B cell (primary cell): Measurements from ENCODE around the gene ZNF672. TPM values are rescaled to one million over a fixed set of nuclear protein-coding genes. Genes with fewer than 3 reads are reported as not detected.

Source experiments
- ATAC-seq: fragments of 200-7000 bp; cut with Tn5 transposase; one replicate; pipeline ENCODE4 v1.10.0; 2021; ENCODE audit warnings: low read depth, mild to moderate bottlenecking, moderate number of reproducible peaks, moderate library complexity
- CTCF ChIA-PET: fragments of 350-600 bp; sonication (Branson Sonifier 250); formaldehyde crosslinking; loops from one replicate; lab custom pipeline; 2021; ENCODE audit warnings: antibody characterized with exemption, inconsistent platforms; lab: Charles Lee
- POLR2A ChIA-PET: fragments of 350-600 bp; sonication (Branson Sonifier 250); formaldehyde crosslinking; loops from one replicate; lab custom pipeline; 2021; ENCODE audit warnings: antibody characterized with exemption; lab: Charles Lee
- DNase-seq: peaks from one replicate; pipeline ENCODE4 v3.0.0; 2013
- H2AFZ ChIP-seq: 2 replicates; pipeline ENCODE4 v1.6.1; 2012; ENCODE audit warnings: mild to moderate bottlenecking, low read depth, low read length; ENCODE audit not compliant: insufficient read depth, poor library complexity, severe bottlenecking
- H3K27ac ChIP-seq, 2 donors: 1 replicate in 1 of 2; 2 replicates in 1 of 2; pipeline ENCODE4 v1.5.1; 2012 to 2013; ENCODE audit warnings: low read length in 2 of 2, mild to moderate bottlenecking in 2 of 2, moderate library complexity in 1 of 2
- H3K27me3 ChIP-seq, 4 experiments: fragments of 200-600 bp in 1 of 4; sonication (generic) in 1 of 4; replicated peaks in 1 of 4; 1 replicate in 2 of 4; 2 replicates in 2 of 4; pipeline versions ENCODE4 v1.6.1 to v1.7.0; 2013 to 2016; ENCODE audit warnings: low read length in 3 of 4, mild to moderate bottlenecking in 2 of 4, mixed read lengths in 1 of 4, moderate library complexity in 1 of 4; ENCODE audit not compliant: insufficient read depth in 4 of 4, control insufficient read depth in 3 of 4; ENCODE audit errors: control extremely low read depth in 1 of 4
- H3K36me3 ChIP-seq, 2 experiments: replicated peaks in 1 of 2; 1 replicate in 1 of 2; 2 replicates in 1 of 2; pipeline versions ENCODE4 v1.6.1 to v1.7.1; 2013; ENCODE audit warnings: low read length in 1 of 2; ENCODE audit not compliant: insufficient read depth in 2 of 2, control insufficient read depth in 1 of 2; ENCODE audit errors: control extremely low read depth in 1 of 2, extremely low read depth in 1 of 2
- H3K4me1 ChIP-seq, 2 donors: fragments of 200-600 bp in 1 of 2; sonication (generic) in 1 of 2; 1 replicate in 1 of 2; 2 replicates in 1 of 2; pipeline versions ENCODE4 v1.5.1 to v1.6.1; 2013 to 2017; ENCODE audit warnings: low read length in 2 of 2; ENCODE audit not compliant: control insufficient read depth in 2 of 2, insufficient read depth in 2 of 2
- H3K4me2 ChIP-seq: replicated peaks from 2 replicates; pipeline ENCODE3; 2012; ENCODE audit warnings: mild to moderate bottlenecking, low read depth, low read length; ENCODE audit not compliant: poor library complexity, severe bottlenecking
- H3K4me3 ChIP-seq, 5 experiments: fragments of 200-600 bp in 1 of 5; sonication (generic) in 1 of 5; 1 replicate in 3 of 5; 2 replicates in 2 of 5; pipeline versions ENCODE4 v1.5.1 to v1.7.0; 2011 to 2016; ENCODE audit warnings: low read length in 4 of 5, mild to moderate bottlenecking in 4 of 5, low read depth in 2 of 5, control low read depth in 1 of 5, moderate library complexity in 1 of 5; ENCODE audit not compliant: insufficient read depth in 1 of 5; ENCODE audit errors: control extremely low read depth in 1 of 5, extremely low read depth in 1 of 5
- H3K79me2 ChIP-seq: fragments of 200-600 bp; sonication (generic); one replicate; pipeline ENCODE4 v1.6.0; 2016; ENCODE audit warnings: low read length; ENCODE audit not compliant: control insufficient read depth, insufficient read depth
- H3K9ac ChIP-seq: fragments of 200-600 bp; sonication (generic); 2 replicates; pipeline ENCODE4 v1.6.1; 2017; ENCODE audit warnings: mild to moderate bottlenecking, low read length, moderate library complexity
- H3K9me3 ChIP-seq, 3 donors: one replicate each; pipeline versions ENCODE4 v1.6.1 to v1.7.1; 2013; ENCODE audit warnings: low read length in 2 of 3; ENCODE audit not compliant: control insufficient read depth in 2 of 3, insufficient read depth in 1 of 3; ENCODE audit errors: control extremely low read depth in 1 of 3
- H4K20me1 ChIP-seq: 2 replicates; pipeline ENCODE4 v1.6.0; 2012; ENCODE audit warnings: mild to moderate bottlenecking, low read length; ENCODE audit not compliant: insufficient read depth, control insufficient read depth, poor library complexity, severe bottlenecking
- H3K27ac Mint-ChIP-seq: one replicate; pipeline ENCODE4 v1.8.0; 2021; ENCODE audit warnings: mixed read lengths
- H3K27me3 Mint-ChIP-seq: one replicate; pipeline ENCODE4 v1.8.0; 2021; ENCODE audit warnings: mixed read lengths
- H3K4me1 Mint-ChIP-seq: one replicate; pipeline ENCODE4 v1.8.0; 2021; ENCODE audit warnings: mixed read lengths
- H3K4me3 Mint-ChIP-seq: one replicate; pipeline ENCODE4 v1.8.0; 2021; ENCODE audit warnings: mixed read lengths
- H3K9me3 Mint-ChIP-seq: one replicate; pipeline ENCODE4 v1.8.0; 2022; ENCODE audit warnings: mixed read lengths; ENCODE audit not compliant: insufficient read depth
- EZH2 ChIP-seq: IDR thresholded peaks from 2 replicates; pipeline ENCODE4 v1.6.1; 2012; ENCODE audit warnings: borderline replicate concordance, low read depth, mild to moderate bottlenecking, moderate library complexity, low read length; ENCODE audit not compliant: insufficient read depth, poor library complexity, severe bottlenecking
- WGBS: methylation state at CpG from one replicate; pipeline ENCODE4 v1.1.5; 2013; ENCODE audit warnings: missing lambda C conversion rate; ENCODE audit not compliant: insufficient coverage; 5-methylcytosine and 5-hydroxymethylcytosine counted together
- intact Hi-C: fragments of 100-400 bp; cut with micrococcal nuclease; formaldehyde crosslinking; loops from one replicate; pipeline ENCODE4 v1.10.0; 2022
- polyA plus RNA-seq: library from polyadenylated mRNA; depleted of rRNA; stranded (reverse); fragments of >200 nt; gene quantifications from 2 replicates; pipeline ENCODE4 v1.2.3, GENCODE V29; 2012
- total RNA-seq, 2 donors: library from RNA; stranded (reverse); fragments of 120-200 nt in 1 of 2; gene quantifications; 1 replicate in 1 of 2; 2 replicates in 1 of 2; pipeline versions ENCODE4 v1.2.3 to v1.2.4, GENCODE V29; 2013 to 2022
- TF ChIP-seq, protein P1 (sequence below): fragments of 200-600 bp; IDR thresholded peaks from one replicate; pipeline ENCODE4 v1.8.0; 2022; ENCODE audit warnings: antibody characterized with exemption, mild to moderate bottlenecking

ZNF672 gene
- total and polyA plus RNA-seq, 2 donors (not counting 1 experiment from before 2014, with no cell fraction given): 46.4 to 56.3 TPM

DNA sequence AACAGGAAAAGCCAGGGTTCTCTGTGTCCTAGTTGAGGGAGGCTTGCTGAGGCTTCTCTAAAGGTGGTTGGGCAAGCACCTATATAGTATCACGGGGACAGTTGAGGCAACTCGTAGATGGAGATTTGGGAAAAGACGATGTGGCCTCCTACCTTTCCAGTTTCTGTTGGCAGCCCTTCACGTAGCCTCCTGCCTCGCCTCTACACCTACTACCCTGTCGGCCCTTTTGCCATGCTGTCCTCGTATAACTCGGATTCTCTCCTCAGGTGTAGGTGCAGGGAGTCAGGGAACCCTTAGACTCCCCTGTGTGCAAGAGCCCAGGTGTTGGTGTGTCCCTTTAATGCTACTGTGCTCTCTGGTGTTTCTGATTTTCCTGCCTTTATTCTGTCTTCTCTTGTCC, 10.6 kb downstream of the ZNF672 start:
- 100% methylated on average over 5 of the region's 8 CpGs for WGBS
- Mint-ChIP-seq H3K4me3 (no peak overlapping the region), H3K27ac (no peak overlapping the region), H3K9me3 (no peaks in the 10 kb centered on the region), H3K27me3 (no peaks in the 10 kb centered on the region), H3K4me1 (no peaks in the 10 kb centered on the region)
- intact Hi-C loops: no loop called here
- H4K20me1 ChIP-seq: peaks cover 42% of the 10 kb centered on the region
- TF ChIP-seq EZH2: no peak
- TF ChIP-seq, protein P1, sequence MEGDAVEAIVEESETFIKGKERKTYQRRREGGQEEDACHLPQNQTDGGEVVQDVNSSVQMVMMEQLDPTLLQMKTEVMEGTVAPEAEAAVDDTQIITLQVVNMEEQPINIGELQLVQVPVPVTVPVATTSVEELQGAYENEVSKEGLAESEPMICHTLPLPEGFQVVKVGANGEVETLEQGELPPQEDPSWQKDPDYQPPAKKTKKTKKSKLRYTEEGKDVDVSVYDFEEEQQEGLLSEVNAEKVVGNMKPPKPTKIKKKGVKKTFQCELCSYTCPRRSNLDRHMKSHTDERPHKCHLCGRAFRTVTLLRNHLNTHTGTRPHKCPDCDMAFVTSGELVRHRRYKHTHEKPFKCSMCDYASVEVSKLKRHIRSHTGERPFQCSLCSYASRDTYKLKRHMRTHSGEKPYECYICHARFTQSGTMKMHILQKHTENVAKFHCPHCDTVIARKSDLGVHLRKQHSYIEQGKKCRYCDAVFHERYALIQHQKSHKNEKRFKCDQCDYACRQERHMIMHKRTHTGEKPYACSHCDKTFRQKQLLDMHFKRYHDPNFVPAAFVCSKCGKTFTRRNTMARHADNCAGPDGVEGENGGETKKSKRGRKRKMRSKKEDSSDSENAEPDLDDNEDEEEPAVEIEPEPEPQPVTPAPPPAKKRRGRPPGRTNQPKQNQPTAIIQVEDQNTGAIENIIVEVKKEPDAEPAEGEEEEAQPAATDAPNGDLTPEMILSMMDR: no peak
- H3K36me3 ChIP-seq: peaks cover 8 to 64% of the 10 kb centered on the region in 2 experiments
- peaks cover 16% of the 10 kb centered on the region for H3K79me2 ChIP-seq
- ATAC-seq: no peak
- H3K27me3 ChIP-seq: no peaks in the 10 kb centered on the region
- H3K4me1 ChIP-seq: peaks cover 15 to 19% of the 10 kb centered on the region in 2 donors
- H3K9me3 ChIP-seq: peaks cover 0 to 4% (median 0%) of the 10 kb centered on the region in 3 donors
- POLR2A ChIA-PET: no interaction called here
- no peak overlapping the region for H3K9ac ChIP-seq
- H2AFZ ChIP-seq: no peak overlapping the region
- no peak overlapping the region for H3K4me3 ChIP-seq
- H3K4me2 ChIP-seq: no peak overlapping the region
- no peak overlapping the region for H3K27ac ChIP-seq
- CTCF ChIA-PET: no interaction called here
- DNase-seq: no peak

DNA sequence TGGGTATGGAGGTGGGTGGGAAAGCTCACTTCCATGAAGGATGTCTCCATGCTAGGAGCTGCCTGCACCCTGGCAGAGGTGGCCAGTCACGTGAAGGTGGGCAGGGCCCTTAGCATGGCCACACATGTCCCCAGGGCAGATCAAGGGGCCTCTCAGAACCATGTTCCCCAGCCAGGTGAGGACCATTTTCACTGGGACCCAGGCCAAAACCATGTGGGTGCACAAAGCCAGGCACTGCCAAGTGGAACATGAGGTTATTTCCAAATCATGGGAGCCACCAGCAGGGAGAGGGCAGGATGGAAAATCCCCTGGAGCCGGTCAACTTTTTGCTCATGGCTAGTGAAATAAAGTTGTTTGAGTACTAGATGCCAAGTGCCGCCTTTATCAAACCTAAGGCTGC, 11.1 kb downstream of the ZNF672 start:
- H3K27ac Mint-ChIP-seq: no peak overlapping the region
- intact Hi-C loops: no loop called here
- no peak overlapping the region for H3K27ac ChIP-seq
- H3K27me3 ChIP-seq: no peaks in the 10 kb centered on the region
- ChIA-PET POLR2A (no interaction called here), CTCF (interaction anchor here (1.2 kb wide), 1 partner anchor 9 kb away, joined by 3 read pairs; no protein-coding TSS in a partner anchor)
- H3K4me3 Mint-ChIP-seq: no peak overlapping the region
- DNase-seq (no peak), ATAC-seq (no peak)
- TF ChIP-seq, protein P1: no peak
- no peak for TF ChIP-seq EZH2
- WGBS: 93% methylated on average over 3 of the region's 3 CpGs
- peaks cover 42% of the 10 kb centered on the region for H4K20me1 ChIP-seq
- H2AFZ ChIP-seq: no peak overlapping the region
- H3K4me2 ChIP-seq: no peak overlapping the region
- no peaks in the 10 kb centered on the region for H3K27me3 Mint-ChIP-seq
- no peak overlapping the region for H3K4me3 ChIP-seq
- H3K36me3 ChIP-seq: peaks cover 8 to 64% of the 10 kb centered on the region in 2 experiments
- no peak overlapping the region for H3K9ac ChIP-seq
- peaks cover 0 to 4% (median 0%) of the 10 kb centered on the region in 3 donors for H3K9me3 ChIP-seq
- H3K4me1 ChIP-seq: peaks cover 15 to 22% of the 10 kb centered on the region in 2 donors
- no peaks in the 10 kb centered on the region for H3K9me3 Mint-ChIP-seq
- peaks cover 4% of the 10 kb centered on the region for H3K4me1 Mint-ChIP-seq
- H3K79me2 ChIP-seq: peaks cover 13% of the 10 kb centered on the region
